SK-MEL-5 (cell line): Measurements from ENCODE around the gene TRIM8. TPM values are rescaled to one million over a fixed set of nuclear protein-coding genes. Genes with fewer than 3 reads are reported as not detected.
A peak's percentile ranks its signal among the peaks of the same experiment; 100 is the strongest.

Experiments used
- DNase-seq: peaks from one replicate; pipeline ENCODE4 v3.0.0-alpha.2; 2016; ENCODE audit warnings: low read depth, low spot score
- in situ Hi-C: cut with HindIII; loops from 2 replicates; pipeline ENCODE4 v1.10.0; 2016; ENCODE audit warnings: low sequenced_read_pairs, high pct_unique_total_duplicates, low pct_unique_long_range_greater_than_20kb
- polyA plus RNA-seq, 2 experiments: library from polyadenylated mRNA; depleted of rRNA; stranded (reverse); fragments of >200 nt; gene quantifications; 2 replicates each; pipeline ENCODE4 v1.2.3, GENCODE V29; 2015
- total RNA-seq: library from RNA; depleted of rRNA; stranded (reverse); fragments of >200 nt; shearing (Covaris generic); gene quantifications from 2 replicates; pipeline ENCODE4 v1.2.3, GENCODE V29; 2014; rRNA removed

TRIM8 gene, protein sequence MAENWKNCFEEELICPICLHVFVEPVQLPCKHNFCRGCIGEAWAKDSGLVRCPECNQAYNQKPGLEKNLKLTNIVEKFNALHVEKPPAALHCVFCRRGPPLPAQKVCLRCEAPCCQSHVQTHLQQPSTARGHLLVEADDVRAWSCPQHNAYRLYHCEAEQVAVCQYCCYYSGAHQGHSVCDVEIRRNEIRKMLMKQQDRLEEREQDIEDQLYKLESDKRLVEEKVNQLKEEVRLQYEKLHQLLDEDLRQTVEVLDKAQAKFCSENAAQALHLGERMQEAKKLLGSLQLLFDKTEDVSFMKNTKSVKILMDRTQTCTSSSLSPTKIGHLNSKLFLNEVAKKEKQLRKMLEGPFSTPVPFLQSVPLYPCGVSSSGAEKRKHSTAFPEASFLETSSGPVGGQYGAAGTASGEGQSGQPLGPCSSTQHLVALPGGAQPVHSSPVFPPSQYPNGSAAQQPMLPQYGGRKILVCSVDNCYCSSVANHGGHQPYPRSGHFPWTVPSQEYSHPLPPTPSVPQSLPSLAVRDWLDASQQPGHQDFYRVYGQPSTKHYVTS
- 11.7 and 21.6 TPM in 2 replicates for total RNA-seq
- polyA plus RNA-seq (2015; cell fraction: cytosol; rRNA removed) = 40.8 and 42.8 TPM in 2 replicates
- polyA plus RNA-seq (2015; cell fraction: nucleus; rRNA removed) = 13.8 and 15.5 TPM in 2 replicates

DNA sequence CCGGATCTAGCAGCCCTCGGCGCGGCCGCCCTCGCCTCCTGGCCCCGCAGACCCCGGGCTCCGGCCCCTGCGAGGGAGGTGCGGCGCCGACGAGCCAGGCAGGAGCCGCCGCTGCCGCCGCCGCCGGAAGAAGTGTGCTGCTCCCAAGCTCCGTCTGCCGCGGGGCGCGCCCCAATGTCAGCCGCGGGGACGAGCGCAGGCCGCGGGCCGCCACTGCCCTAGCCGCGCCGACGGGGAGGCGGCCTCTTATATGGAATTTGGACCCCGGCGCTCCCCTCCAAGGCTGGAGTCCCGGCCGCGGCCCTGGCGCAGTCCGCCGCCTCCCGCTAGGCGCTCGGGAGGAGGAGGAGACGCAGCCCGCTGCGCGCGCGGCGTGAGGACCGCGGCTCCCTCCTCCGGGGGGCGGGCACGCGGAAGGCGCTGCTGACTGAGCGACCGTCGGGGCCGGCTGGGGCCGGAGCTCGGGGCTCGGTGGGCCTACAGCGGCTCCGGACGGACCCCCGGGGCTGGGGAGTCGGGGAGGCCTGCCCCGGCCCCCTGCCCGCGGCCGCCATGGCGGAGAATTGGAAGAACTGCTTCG lies at the start of gene TRIM8:
TSS of gene TRIM8 (plus strand) at position 414 of the 580 bp plus-strand sequence. CDS start at position 553, 139 bp downstream.
- DNase-seq = peak; percentile 27
- in situ Hi-C loops = no loop called here

DNA sequence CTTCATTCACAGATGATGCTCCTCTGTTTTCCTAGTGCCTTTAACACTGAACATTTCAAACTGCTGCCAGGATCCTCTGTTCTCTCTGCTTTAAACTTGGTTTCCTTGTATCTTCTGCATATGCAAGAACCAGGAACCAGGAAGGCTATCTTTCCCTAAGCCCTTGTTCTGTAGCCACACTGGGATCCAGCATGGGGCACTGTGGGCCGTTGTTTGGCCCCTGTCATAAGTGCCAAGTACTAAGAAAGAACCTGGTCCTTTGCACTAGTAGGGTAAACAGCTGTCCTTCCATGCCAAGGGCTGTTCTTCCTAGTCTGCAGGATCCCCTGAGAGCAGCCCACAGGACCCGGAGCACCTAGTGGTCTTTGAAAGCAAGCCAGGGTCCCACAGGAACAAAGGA lies 49.0 kb upstream of the TRIM8 start:
- DNase-seq = no peak
- in situ Hi-C loops = no loop called here

DNA sequence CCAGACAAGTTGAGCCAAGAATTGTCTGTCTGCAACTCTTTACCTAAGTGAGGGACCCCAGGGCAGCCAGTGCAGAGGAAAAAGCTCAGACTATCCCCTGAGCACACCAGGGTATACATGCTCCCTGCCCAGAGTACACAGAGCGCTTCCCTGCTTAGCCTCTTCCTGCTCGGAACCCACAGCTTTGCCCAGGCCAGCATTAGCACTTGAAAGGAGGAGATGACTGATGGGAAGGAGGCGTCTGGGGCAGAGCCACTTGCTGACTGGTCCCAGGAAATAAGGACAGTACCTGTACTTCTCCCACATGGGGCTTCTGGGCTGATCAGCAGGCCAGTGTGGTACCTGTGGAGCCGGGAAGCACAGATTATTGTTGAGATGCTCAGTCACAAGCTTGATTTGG lies 48.4 kb upstream of the TRIM8 start:
- DNase-seq = no peak
- in situ Hi-C loops = no loop called here

DNA sequence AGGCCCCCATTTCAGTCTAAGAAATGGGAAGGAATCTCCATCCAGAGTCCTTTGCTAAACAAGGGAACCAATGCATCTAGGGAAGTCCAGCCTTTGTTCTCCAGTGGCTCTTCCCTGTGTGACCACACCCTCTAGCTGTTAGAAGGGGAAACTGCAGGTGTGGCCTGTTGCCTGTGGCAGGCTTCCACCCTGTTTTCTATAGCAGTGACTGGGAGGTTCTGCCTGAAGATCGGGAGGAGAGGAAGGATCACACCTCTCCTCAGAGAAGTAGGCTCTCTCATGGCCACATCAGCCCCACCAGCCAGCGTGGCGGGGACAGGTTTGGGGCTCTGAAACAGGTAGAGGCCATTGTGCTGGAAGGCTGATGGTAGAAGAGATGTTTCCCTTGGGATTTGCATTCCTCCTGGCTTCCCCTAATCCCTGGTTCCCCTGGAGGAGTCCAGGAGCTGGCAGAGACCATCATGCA lies 47.7 kb upstream of the TRIM8 start:
- peak; percentile 67 for DNase-seq
- in situ Hi-C loops = no loop called here

DNA sequence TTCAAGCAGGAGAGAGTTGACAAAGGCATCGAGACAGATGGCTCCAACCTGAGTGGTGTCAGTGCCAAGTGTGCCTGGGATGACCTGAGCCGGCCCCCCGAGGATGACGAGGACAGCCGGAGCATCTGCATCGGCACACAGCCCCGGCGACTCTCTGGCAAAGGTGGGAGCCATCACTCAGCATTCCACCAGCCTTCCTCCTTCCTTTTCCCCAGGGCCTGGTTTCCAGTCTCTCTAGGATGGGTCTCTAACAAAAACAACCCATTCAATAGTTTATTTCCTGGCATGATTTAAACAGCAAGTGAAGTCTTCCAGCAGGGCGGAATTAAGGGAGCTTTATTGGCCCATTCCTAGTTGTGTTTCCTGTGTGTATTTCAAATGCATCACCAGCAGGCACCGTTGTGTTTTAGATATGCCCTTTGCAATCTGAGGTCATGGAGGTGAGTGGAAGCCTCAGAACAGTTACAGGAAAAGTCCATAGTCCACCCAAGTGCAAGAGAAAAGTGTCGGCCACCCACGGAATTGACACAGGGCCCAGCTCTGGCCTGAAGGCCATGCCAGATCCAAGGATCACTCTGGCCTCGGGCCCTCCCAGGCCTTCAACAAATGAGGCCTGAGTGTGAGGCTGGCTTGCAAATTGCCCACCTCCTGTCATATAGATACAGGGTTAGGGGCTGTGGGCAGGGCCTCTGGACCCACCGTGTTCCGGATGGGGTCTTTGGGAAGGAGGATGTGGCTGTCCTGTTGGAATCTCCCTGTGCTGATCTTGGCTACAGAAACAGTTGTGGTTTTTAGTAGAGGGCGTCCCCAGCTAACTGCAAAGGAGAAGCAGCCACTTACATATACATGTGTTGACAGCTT lies 46.9 kb upstream of the TRIM8 start:
- DNase-seq = no peak
- in situ Hi-C loops = no loop called here

DNA sequence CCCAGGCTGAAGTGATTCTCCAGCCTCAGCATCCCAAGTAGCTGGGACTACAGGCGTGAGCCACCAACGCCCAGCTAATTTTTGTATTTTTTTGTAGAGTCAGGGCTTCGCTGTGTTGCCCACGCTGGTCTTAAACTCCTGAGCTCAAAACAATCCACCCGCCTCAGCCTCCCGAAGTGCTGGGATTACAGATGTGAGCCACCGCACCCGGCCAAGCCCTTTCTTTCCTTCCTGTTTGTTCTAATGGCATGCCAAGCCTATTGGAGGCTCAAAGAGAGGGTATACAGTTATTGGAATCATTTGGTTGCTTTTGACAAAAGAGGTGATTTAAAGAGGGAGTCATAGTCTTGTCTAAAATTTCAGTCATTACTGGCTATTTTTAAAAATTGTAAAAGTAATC lies 46.0 kb upstream of the TRIM8 start:
- no peak for DNase-seq
- in situ Hi-C loops = no loop called here

DNA sequence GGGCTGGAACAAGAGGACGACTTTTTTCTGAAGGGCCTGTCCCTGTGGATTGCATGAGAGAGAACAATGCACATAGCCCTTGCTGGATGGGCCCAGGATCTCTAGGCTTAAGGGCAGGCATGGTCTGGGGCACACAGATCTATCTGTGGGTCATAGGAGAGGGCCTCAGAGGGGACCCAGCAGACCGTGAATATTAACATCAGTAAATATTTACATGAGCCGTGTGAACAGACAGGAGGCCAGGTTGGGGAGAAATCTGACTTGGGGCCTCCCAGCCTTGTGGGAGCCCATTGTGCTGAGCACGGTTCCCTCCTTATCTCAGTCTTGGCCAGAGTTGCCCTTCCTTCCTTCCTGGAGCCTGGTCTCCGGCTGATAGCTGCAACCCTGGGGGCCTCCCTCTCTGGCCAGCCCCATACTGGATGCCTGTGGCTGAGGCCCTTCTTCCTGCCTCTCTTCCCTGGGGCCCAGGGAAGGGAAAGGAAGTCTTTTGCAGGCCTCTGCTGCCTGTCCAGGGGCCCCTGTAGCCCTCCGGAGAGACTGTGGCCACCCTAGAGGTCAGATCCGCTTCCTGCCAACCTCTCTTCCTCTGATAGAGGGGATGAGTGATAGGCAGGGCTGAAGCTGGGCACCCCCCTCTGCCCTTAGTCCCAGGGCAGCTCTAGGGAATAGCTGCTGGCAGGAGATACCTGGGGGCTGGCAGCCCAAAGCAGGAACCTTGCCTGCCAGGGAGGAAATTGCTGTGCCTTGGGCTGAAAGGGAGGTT lies 44.5 kb upstream of the TRIM8 start:
- in situ Hi-C loops = no loop called here
- DNase-seq = no peak

DNA sequence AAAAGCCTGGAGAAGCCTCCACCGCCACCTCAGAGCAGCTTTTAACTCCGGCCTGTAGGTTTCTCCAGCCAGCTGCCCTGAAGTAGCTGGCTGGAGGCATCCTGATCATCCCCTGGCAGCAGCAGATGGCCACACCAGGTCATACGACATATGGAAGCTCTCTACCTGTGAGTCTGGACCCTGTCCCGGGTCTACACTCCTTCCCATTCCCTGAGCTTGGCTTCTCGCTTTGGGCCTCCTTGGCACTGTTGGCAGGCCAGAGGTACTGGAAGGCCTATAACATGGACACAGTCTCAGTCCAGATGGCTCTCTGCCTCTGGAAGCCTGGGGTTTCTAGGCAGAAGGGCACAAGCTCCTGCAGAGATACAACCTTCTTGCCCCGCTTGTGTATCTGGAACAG lies 43.5 kb upstream of the TRIM8 start:
- in situ Hi-C loops = no loop called here
- DNase-seq = no peak

DNA sequence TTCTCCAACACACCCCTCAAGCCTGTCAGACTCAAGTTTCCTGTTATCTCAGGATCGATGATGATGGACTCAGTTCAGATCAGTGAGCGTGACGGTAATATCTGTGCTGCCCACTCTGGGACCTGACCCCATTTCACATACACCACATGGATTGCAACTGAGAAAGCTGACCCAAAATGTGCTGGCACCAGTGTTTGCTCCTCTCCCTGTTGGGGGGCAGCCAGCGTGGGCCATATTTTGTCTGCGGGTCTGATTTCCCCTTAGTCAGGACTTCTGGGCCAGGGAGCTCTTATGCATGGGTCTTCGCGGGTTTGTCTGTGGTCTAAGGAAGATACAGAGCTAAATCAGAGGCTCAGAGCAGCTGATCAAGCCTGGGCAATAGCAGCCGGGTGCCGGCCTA lies 42.6 kb upstream of the TRIM8 start:
- DNase-seq = no peak
- in situ Hi-C loops = no loop called here

DNA sequence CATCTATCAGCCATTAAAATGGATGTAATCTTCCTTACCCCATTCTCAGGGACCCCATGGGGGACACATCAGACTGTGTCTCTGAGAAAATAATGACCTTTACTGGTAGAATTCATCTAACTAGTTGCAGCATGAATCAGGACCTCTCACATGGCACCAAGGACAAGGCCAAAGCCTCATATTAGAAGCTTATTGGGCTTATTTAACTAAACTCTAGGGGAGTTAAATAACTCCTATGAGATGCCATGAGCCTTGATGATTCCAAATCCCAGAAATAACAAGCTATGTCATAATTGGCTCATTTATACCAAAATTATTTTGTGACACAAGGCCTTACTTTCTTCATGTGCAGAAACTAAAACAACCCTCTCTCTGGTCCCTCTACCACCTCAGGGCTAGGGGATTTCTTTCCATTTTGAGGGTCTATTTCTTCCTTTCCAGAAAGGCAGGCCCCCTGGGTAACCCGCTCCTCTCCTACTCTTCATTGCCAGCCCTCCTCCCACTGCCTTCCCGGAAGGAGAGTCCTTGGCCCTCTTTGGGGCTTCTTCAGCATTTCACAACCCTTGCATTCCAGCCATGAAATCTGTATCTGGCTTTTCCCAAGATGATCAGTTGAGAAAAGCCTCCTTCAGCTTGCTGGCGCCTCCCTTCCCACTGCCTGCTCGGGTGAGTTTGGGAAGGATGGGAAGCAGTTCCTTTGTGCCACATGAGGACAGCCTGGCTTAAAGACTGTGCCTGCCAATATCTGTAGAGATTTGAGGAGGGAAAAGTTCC lies 41.8 kb upstream of the TRIM8 start:
- DNase-seq = no peak
- in situ Hi-C loops = no loop called here

DNA sequence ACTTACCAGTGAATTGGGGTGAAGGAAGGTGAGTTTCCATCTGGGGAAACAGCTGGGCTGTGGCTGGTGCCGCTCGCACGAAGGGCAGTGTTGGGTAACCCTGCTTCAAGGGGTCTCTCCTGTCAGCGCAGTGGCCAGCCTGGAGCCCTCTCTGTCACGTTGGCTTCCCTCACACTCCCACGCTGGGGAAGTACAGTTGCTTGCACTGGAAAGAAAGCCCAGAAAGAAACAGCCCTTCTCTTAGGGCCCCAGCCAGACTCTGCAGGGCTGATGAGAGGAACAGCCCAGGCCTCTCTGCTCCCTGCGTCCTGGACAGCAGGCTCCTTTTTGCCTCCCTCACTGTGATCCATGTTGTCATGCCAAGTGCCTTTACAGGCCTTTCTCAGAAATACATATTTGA lies 40.3 kb upstream of the TRIM8 start:
- in situ Hi-C loops = no loop called here

DNA sequence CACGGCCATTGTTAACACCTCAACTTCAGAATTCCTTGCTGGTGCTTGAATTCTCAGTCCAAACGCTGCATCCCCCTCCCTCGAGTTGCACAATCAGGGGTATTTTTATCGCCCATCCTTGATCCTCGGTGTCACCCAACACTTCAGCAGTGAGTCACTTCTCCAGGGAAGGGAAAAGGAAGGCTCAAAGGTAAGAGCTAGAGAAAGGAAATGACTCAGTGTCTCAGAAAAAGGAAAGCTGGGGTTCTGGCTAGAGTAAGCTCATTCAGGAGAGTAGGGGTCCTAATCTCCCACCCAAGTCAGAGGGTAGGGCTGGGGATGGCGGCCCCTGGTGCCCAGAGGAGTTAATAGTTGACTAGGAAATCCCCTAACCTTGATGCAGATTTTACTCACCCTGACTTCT lies 39.8 kb upstream of the TRIM8 start:
- no peak for DNase-seq
- in situ Hi-C loops = no loop called here

More for the DNA sequence above, 40.3 kb upstream of the TRIM8 start:
- no peak for DNase-seq

DNA sequence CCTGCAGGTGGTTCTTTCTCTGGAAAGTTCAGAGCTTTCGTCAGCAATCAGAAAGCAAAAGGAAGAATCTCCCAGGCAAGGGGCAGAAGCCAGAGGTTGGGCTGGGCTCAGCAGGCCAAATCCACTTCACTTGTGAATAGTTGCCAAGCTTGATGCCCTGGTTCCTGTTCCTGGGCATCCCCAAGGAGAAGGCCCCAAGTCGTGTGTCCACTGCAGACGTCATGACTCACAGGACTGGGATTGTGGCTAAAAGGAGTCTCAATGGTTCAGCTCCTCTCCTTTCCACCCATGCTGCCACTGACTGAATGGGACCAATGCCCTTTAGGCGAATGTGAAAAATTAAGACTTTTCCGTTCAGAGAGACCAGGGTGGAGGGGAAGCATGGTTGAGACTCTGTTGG lies 38.6 kb upstream of the TRIM8 start:
- no peak for DNase-seq
- in situ Hi-C loops = no loop called here

DNA sequence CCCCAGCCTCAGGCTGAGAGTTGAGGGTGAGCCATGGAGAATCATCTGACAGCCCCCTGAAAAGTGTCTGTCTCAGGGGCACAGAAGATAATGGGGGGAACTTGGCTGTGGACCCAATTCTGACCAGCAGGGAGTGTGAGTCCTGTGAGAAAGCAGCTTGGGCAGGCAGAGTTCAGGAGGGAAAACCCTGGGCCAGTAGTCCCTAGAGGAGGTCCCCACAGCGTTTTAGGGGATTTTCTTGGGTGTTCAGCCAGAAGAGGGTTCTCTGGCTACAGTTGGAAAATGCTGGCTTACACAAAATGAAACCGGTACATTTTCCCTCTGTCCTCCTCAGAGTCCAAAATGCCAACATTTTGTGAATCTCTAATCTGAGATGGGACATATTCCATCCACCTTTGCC lies 35.8 kb upstream of the TRIM8 start:
- in situ Hi-C loops = no loop called here
- no peak for DNase-seq

DNA sequence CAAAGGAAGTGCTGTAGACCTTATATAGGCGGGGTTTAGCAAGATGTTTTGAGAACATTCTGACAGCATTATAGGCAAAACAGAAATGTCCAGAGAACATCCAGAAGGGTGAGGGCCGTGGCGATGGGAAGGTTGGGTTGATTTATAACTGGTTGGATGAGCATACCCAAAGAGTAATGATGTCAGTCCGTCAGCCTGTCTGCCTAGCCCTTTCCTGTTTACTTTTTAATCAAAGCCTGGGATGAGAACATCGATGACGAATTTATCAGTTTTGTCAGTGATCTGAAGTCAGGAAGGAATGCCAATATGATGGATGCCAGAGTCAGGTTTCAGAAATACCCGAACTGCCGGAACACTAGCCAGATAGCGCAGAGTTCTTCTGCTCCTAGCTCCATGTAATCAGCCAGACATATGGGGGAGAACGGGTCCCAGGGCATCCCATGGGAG lies 33.8 kb upstream of the TRIM8 start:
- in situ Hi-C loops = no loop called here
- DNase-seq = no peak

DNA sequence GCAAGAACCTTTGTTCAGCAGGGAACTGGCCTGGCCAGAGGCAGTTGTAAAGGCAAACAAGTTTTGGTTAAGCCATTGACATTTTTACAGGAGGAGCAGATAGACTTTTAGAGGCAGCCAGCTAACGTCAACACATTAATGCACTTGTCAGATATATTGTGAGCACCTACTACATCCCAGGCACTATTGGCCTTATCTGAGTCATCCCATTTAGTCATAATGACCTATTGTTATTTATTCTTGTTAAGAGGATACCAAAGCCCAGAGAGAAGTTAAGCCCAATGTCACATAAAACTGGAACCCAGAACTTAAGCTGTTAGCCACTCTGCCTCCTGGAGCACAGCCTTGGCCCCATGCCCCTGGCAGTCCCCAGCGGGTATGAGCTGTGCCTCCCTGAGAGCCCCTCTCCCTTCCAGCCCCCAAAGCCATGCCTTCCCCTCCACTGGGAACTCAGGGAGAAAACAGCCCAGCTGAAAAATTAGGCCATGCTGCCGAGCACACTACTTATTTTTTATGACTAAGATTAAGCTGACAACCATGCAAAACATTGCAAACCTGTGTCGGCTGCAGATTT lies 32.7 kb upstream of the TRIM8 start:
- in situ Hi-C loops = no loop called here

More for the DNA sequence above, 32.7 kb upstream of the TRIM8 start:
- no peak for DNase-seq
